ENCODE results near the gene GALNT13.

Gene GALNT13

GRCh38 chr2:154029504-154029903 is 157.8 kb downstream of the GALNT13 start:
- no peak overlapping the region for H3K4me2 ChIP-seq (ENCODE audit: low read length)
- no peak overlapping the region for H3K4me3 ChIP-seq (ENCODE audit: low read length)
- no peak for TF ChIP-seq EZH2phosphoT487 (IDR thresholded peaks at IDR 0.05; ENCODE audit: low read depth)
- TF ChIP-seq CTCF (IDR thresholded peaks at IDR 0.05; ENCODE audit: low read depth, low read length): no peak
- H3K27ac ChIP-seq (ENCODE audit: low read length): no peak overlapping the region
- H2AFZ ChIP-seq (ENCODE audit: low read depth, low read length): no peak overlapping the region
- no peaks in the 10 kb centered on the region for H3K27me3 ChIP-seq (ENCODE audit: low read depth, low read length)
- H3K79me2 ChIP-seq (ENCODE audit: low read length): no peaks in the 10 kb centered on the region
- no peaks in the 10 kb centered on the region for H4K20me1 ChIP-seq (ENCODE audit: insufficient read depth, low read length)
- no peak overlapping the region for H3K9ac ChIP-seq (ENCODE audit: low read length)
- H3K36me3 ChIP-seq (replicated peaks; ENCODE audit: low read depth, low read length): peaks cover 12% of the 10 kb centered on the region
- H3K4me1 ChIP-seq (ENCODE audit: low read length): peaks cover 17% of the 10 kb centered on the region
- peaks cover 12% of the 10 kb centered on the region; the same call in 1 of the 2 replicates for H3K9me3 ChIP-seq (ENCODE audit: insufficient read depth, low read length)

GRCh38 chr2:154032220-154032619 is 160.5 kb downstream of the GALNT13 start:
- H3K4me1 ChIP-seq (ENCODE audit: low read length): peaks cover 17% of the 10 kb centered on the region
- TF ChIP-seq EZH2phosphoT487 (IDR thresholded peaks at IDR 0.05; ENCODE audit: low read depth) (no peak), CTCF (IDR thresholded peaks at IDR 0.05; ENCODE audit: low read depth, low read length) (no peak)
- H3K4me2 ChIP-seq (ENCODE audit: low read length): peak overlapping the region; percentile 34; the same call in 1 of the 2 replicates
- no peak overlapping the region for H3K4me3 ChIP-seq (ENCODE audit: low read length)
- H3K9me3 ChIP-seq (ENCODE audit: insufficient read depth, low read length): peaks cover 12% of the 10 kb centered on the region; the same call in 1 of the 2 replicates
- H3K9ac ChIP-seq (ENCODE audit: low read length): no peak overlapping the region
- peaks cover 12% of the 10 kb centered on the region for H3K36me3 ChIP-seq (replicated peaks; ENCODE audit: low read depth, low read length)
- no peaks in the 10 kb centered on the region for H3K79me2 ChIP-seq (ENCODE audit: low read length)
- H4K20me1 ChIP-seq (ENCODE audit: insufficient read depth, low read length): no peaks in the 10 kb centered on the region
- peak overlapping the region; percentile 37; the same call in 1 of the 2 replicates for H3K27ac ChIP-seq (ENCODE audit: low read length)
- no peaks in the 10 kb centered on the region for H3K27me3 ChIP-seq (ENCODE audit: low read depth, low read length)
- no peak overlapping the region for H2AFZ ChIP-seq (ENCODE audit: low read depth, low read length)

GRCh38 chr2:154046493-154046892 is 174.8 kb downstream of the GALNT13 start:
- no peak overlapping the region for H3K27ac ChIP-seq (ENCODE audit: low read length)
- no peak overlapping the region for H2AFZ ChIP-seq (ENCODE audit: low read depth, low read length)
- H3K9me3 ChIP-seq (ENCODE audit: insufficient read depth, low read length): no peaks in the 10 kb centered on the region
- no peaks in the 10 kb centered on the region for H3K36me3 ChIP-seq (replicated peaks; ENCODE audit: low read depth, low read length)
- H3K4me2 ChIP-seq (ENCODE audit: low read length): no peak overlapping the region
- H3K4me3 ChIP-seq (ENCODE audit: low read length): no peak overlapping the region
- H3K4me1 ChIP-seq (ENCODE audit: low read length): peaks cover 11% of the 10 kb centered on the region
- TF ChIP-seq CTCF (IDR thresholded peaks at IDR 0.05; ENCODE audit: low read depth, low read length): no peak
- no peak for TF ChIP-seq EZH2phosphoT487 (IDR thresholded peaks at IDR 0.05; ENCODE audit: low read depth)
- no peaks in the 10 kb centered on the region for H3K79me2 ChIP-seq (ENCODE audit: low read length)
- H3K9ac ChIP-seq (ENCODE audit: low read length): no peak overlapping the region
- no peaks in the 10 kb centered on the region for H3K27me3 ChIP-seq (ENCODE audit: low read depth, low read length)
- no peaks in the 10 kb centered on the region for H4K20me1 ChIP-seq (ENCODE audit: insufficient read depth, low read length)

- H3K79me2 ChIP-seq (ENCODE audit: low read length): no peaks in the 10 kb centered on the region
Observed at GRCh38 chr2:154048905-154049304, 177.2 kb downstream of the GALNT13 start.

More at GRCh38 chr2:154048905-154049304, 177.2 kb downstream of the GALNT13 start:
- Histone ChIP-seq H3K4me2 (ENCODE audit: low read length) (no peak overlapping the region), H4K20me1 (ENCODE audit: insufficient read depth, low read length) (no peaks in the 10 kb centered on the region), H3K9me3 (ENCODE audit: insufficient read depth, low read length) (no peaks in the 10 kb centered on the region), H3K4me1 (ENCODE audit: low read length) (peaks cover 9% of the 10 kb centered on the region), H2AFZ (ENCODE audit: low read depth, low read length) (no peak overlapping the region), H3K27ac (ENCODE audit: low read length) (no peak overlapping the region), H3K27me3 (ENCODE audit: low read depth, low read length) (no peaks in the 10 kb centered on the region), H3K9ac (ENCODE audit: low read length) (no peak overlapping the region), H3K4me3 (ENCODE audit: low read length) (no peak overlapping the region), H3K36me3 (replicated peaks; ENCODE audit: low read depth, low read length) (no peaks in the 10 kb centered on the region)
- TF ChIP-seq EZH2phosphoT487 (IDR thresholded peaks at IDR 0.05; ENCODE audit: low read depth): no peak
- no peak for TF ChIP-seq CTCF (IDR thresholded peaks at IDR 0.05; ENCODE audit: low read depth, low read length)

Data from OCI-LY3 (cell line).